HG02798 (cell line): ENCODE data around the gene BACH2.
"Not testable (repeated sequence)": the region's sequence is repeated elsewhere in the genome, so short reads cannot be mapped to it uniquely, and the experiment has no call there.

ENCODE experiments used
- ATAC-seq: cut with Tn5 transposase; IDR thresholded peaks from one replicate; pipeline ENCODE4 v1.9.1; 2021; ENCODE audit warnings: mild to moderate bottlenecking; ENCODE audit not compliant: unreplicated experiment, poor library complexity

The BACH2 gene

DNA sequence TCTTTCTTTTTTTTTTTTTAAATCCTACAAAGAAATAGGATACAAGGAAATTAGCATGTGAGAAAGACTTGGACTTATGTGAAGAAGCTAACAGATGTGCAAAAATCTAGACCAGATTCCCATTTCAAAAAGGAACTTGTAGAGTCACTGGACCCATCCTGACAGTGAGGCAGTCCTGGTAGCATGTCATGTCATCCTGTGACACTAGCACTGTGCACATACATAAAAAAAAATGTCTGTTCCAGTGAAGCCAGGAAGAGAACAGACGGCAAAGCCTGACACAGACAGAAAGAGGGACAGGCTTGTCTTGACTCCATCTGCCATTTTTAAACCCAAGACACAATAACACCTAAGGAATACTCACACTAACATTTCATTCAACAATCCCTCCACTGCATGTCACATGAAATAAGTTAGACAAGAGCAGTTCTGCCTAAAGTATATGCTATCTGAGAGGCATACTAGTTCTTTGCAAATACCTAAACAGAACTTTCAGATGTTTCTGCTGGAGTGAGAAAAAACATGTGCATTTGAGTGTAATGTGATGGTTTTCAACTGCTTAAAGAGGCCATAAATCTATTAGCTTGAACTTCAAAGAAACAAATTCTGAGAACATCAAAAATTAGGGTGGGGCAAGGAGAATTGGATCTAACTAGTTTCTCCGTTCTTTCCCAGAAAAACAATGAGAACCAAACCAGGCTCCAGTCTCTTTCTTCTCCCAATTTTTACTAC is 159.6 kb downstream of the BACH2 start:
- ATAC-seq: no peak

DNA sequence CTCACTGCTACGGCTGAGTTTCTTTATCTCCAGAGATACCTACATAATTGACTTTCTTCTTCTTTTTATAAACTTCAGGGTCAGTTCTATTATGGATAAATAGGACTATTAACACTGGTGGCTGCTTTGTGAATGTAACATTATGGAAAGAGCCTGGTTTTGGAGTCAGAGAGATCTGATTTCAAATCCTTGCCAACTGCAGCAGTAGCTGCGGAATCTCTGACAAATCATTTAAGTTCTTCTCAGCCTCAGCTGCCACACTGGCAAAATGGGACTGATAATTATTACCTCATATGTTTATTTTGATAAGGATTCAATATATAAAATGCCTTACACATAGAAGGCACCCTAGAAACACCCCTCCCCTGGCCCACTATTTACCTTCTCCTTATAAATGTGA is 160.5 kb downstream of the BACH2 start:
- no peak for ATAC-seq

DNA sequence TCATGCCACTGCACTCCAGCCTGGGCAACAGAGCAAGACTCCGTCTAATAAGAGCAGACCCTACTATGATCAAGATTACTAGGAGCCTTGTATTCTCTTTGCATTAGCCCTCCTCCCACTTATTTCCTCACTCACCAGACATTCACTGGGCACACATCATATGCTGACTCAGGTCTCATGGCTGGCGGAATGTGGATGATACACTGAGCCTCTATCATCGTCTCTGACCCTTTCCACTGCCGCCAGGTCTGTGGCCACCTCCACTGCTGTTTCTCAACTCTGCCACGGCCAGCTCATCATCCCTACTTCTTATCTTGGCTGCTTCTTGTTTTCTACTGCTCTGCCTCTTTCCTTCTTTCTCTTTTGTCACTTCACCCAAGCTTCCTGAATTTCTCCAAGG is 161.0 kb downstream of the BACH2 start:
- no peak for ATAC-seq

DNA sequence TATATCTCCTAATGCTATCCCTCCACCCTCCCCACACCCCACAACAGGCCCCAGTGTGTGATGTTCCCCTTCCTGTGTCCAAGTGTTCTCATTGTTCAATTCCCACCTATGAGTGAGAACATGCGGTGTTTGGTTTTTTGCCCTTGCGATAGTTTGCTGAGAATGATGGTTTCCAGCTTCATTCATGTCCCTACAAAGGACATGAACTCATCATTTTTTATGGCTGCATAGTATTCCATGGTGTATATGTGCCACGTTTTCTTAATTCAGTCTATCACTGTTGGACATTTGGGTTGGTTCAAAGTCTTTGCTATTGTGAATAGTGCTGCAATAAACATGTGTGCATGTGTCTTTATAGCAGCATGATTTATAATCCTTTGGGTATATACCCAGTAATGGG is 163.0 kb downstream of the BACH2 start:
- ATAC-seq: not testable (repeated sequence)

GRCh38 chr6:90131614-90132423 is 164.8 kb downstream of the BACH2 start:
- no peak for ATAC-seq

DNA sequence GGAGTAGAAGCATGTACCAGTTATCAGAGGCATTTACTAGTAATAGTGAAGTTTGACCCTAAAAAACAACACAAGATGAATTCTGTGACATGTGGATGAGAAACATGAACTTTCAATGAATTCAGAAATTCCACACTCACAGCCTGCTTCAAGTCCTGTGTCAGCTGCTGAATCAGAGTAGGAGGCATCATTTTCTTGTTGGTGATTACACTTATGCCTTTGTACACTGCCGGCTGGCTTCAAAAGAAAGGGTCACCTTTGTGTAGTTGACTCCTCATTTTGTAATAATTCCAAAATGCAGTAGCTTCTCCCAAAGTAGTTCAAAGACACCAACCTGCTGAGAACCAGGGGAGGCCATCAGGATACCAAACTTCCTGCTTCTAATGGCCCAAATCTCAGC is 165.5 kb downstream of the BACH2 start:
- no peak for ATAC-seq

DNA sequence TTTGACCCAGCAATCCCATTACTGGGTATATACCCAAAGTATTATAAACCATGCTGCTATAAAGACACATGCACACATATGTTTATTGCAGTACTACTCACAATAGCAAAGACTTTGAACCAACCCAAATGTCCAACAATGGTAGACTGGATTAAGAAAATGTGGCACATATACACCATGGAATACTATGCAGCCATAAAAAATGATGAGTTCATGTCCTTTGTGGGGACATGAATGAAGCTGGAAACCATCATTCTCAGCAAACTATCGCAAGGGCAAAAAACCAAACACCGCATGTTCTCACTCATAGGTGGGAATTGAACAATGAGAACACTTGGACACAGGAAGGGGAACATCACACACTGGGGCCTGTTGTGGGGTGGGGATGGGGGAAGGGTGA is 168.0 kb downstream of the BACH2 start:
- ATAC-seq: not testable (repeated sequence)

- no peak for ATAC-seq
These were observed 169.0 kb downstream of the BACH2 start for GRCh38 chr6:90127595-90127994.

GRCh38 chr6:90126839-90127238 is 169.8 kb downstream of the BACH2 start:
- ATAC-seq: no peak

DNA sequence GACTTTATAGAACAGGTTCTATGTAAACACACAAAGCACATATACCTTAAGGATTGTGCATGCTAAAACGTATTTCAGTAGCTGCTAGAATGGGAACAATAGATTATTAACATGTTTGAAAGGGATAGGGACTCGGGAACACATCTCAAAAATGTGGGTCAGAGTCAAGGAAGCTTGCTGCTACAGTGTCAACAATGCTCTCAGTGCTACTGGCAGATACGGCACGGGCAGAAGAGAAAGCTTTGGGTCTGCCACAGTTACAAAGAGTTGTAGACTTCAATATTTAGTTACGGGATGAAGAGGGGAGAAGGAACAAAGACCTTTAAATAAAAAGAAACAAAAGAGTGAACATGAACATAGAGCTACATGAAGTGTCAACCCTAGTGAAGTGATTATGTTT is 170.5 kb downstream of the BACH2 start:
- ATAC-seq: no peak

DNA sequence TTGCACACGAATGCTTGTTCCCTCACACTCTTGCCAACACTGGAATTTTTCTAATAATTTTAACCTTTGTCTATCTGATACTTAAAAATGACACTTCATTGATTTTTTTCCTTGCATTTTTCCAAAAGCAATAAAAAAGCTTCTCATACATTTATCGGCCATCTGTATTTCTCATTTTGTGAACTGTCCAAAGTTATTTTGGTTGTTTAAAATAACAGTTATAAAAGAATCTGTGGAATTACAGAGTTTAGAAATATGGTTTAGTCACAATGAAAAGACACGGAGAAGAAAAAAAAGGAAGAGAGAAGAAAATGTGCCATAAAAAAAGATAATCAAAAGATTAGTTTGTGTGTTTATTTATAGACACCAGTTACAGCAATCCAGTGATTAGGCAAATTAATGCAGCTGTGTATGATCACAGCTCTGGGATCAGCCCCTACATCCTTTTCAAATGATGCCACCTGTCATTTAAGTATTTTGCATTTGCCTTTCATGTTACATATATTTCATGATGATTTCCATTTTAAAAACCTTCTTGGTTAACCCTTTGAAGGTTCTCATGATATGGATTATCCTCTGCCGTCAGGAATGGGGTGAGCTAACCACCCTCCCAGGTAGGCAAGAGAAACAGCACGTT is 171.7 kb downstream of the BACH2 start:
- no peak for ATAC-seq

DNA sequence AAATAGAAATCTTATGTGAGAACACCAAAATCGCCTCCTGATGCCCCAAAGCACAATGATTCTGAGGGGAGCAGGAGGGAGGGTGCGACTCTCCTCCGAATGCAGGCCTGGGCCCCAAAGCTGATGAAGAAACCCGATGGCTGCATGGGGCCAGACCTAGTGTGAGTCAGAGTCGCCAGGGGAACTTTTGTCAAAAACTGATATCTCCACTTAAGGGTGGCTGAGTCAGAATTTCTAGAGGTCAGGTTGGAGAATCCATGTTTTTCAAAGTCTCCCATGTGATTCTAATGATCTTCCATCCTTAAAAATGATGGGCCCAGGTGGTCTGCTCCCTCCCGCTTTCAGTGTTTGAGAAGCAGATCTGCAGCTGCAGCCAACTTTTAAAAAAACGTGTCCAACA is 172.8 kb downstream of the BACH2 start:
- ATAC-seq: no peak

DNA sequence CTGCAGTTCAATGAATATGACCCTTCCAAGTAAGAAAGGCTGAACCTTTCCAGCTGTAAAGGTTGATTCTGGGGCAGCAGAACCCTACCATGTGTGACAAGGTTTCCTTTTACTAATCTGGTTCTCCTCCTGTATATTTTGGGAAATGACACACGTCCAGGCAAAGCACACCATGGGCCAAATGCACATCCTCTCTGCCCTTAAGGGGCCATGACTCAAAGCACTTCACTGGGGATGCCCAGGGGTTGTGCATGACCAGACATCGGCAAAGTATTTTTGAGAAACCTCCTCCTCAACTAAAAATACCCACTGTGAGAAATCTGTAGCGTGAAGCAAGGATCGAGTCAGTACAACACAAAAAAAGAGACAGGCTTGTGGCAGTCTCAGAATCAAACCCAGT is 174.7 kb downstream of the BACH2 start:
- no peak for ATAC-seq

- ATAC-seq: no peak
These were observed 176.3 kb downstream of the BACH2 start for GRCh38 chr6:90120327-90120726.

- ATAC-seq: no peak
These were observed 177.0 kb downstream of the BACH2 start for GRCh38 chr6:90119618-90120017.

GRCh38 chr6:90118581-90118980 is 178.1 kb downstream of the BACH2 start:
- no peak for ATAC-seq

DNA sequence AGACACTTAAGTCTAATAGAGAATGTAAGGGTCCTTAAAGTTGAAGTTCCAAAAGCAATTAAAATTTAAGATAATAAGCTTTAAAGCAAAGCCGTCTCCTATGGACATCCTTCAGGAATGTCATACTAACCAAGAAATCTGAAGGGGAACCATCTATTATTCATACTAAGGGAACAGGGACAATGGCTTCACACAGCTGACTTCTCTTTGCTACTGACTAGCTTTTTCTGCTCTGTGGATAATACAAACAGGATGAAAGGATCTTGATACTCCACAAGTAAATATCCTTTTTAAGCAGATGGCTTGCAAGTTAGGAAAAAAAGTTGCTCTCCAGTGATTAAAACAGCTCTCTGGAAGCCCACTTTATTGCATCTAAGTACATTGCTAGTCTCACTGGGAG is 178.6 kb downstream of the BACH2 start:
- ATAC-seq: no peak

GRCh38 chr6:90116126-90116525 is 180.5 kb downstream of the BACH2 start:
- ATAC-seq: not testable (repeated sequence)

DNA sequence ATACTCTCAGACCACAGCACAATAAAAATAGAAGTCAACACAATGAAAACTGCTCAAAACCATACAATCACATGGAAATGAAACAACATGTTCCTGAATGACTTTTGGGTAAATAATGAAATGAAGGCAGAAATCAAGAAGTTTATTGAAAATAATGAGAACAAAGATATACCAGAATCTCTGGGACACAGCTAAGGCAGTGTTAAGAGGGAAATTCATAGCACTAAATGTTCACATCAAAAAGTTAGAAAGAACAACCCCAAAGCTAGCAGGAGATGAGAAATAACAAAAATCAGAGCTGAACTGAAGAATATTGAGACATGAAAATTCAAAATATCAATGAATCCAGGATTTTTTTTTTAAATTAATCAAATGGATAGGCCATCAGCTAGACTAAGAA is 183.3 kb downstream of the BACH2 start:
- ATAC-seq: no peak

DNA sequence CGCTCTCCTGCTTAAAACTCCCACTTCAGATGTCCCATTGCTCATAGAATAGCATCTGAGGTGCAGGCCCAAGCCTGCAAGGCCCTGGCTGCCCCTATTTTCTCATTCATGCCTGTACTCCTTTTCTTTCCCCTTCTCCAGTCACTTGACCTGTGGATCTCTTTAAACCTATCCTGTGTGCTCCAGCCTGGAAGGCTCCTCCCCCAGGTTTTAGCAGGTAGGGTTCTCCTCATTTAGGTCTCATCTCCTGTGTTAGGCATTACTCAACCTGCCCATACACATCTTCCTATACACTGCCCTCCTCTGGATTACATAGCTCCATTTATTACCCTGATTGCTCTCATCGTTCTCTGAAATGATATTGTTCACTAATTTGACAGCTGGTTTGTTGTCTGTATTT is 185.3 kb downstream of the BACH2 start:
- no peak for ATAC-seq

DNA sequence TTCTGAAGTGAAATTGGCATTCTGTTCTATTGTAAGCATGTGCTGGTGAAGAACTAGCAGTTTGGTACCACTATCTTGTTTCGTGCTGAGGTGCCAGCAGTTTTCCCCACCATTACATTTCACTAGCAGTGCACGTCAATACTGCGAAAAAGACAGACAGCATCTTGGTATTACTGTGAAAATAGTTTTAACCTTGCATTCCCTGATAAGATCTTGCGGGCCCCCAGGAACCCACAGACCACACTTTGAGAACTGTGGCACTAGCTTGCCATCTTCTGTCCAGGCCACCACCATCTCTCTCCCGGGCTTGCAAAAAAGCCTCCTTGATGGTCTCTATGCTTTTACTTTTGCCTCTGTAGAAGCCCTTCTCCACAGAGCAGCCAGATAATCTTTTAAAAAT is 185.7 kb downstream of the BACH2 start:
- no peak for ATAC-seq
